K562 (cell line): ENCODE measurements around the gene UBE2M. TPM values are rescaled to one million over a fixed set of nuclear protein-coding genes. Genes with fewer than 3 reads are reported as not detected.

ENCODE experiments used
- ATAC-seq: fragments of 200-7000 bp; cut with Tn5 transposase; 3 replicates; pipeline ENCODE4 v1.9.1; 2020; ENCODE audit warnings: moderate library complexity
- BruUV-seq: library from RNA; stranded (reverse); fragments of 400-500 nt; replicated peaks from 2 replicates; lab custom pipeline; 2021; lab: Mats Ljungman, UMichigan
- CTCF ChIA-PET: fragments of 300-600 bp; formaldehyde crosslinking; extraction: SDS; loops from one replicate; lab custom pipeline; 2021; ENCODE audit warnings: low intra/inter-chr PET ratio; lab: Yijun Ruan, JAX
- POLR2A ChIA-PET: fragments of 300-600, 350-650 bp; sonication (Branson Sonifier 250); formaldehyde crosslinking; extraction: SDS; loops from one replicate; lab custom pipeline; 2021; ENCODE audit warnings: antibody characterized with exemption, inconsistent platforms; lab: Yijun Ruan, JAX
- DNase-seq, 4 experiments: peaks; one replicate each; pipeline versions ENCODE4 v3.0.0 to v3.0.0-alpha.2; 2011 to 2018; ENCODE audit warnings: low spot score in 3 of 4, mixed read lengths in 3 of 4; ENCODE audit errors: extremely low read depth in 1 of 4
- FAIRE-seq: peaks from 2 replicates; lab custom pipeline; 2011; peaks lifted over from hg19 to GRCh38; lab: Jason Lieb, UNC
- H2AFZ ChIP-seq: 2 replicates; pipeline ENCODE4 v1.6.0; 2011; ENCODE audit warnings: low read depth, low read length, control low read depth, inconsistent platforms
- H3K27ac ChIP-seq: fragments of 200-600 bp; 3 replicates; pipeline ENCODE4 v1.8.0; 2011; ENCODE audit warnings: low read depth, mild to moderate bottlenecking, control low read depth, inconsistent platforms, low read length, moderate library complexity, mixed read lengths; ENCODE audit errors: extremely low read depth
- H3K27me3 ChIP-seq, 2 experiments: fragments of 300-600 bp in 1 of 2; 2 replicates in 1 of 2; 3 replicates in 1 of 2; pipeline versions ENCODE4 v1.6.0 to v1.8.0; 2011; ENCODE audit warnings: inconsistent platforms in 2 of 2, low read length in 2 of 2, mild to moderate bottlenecking in 1 of 2, mixed read lengths in 1 of 2, moderate library complexity in 1 of 2; ENCODE audit not compliant: control insufficient read depth in 2 of 2, insufficient read depth in 2 of 2
- H3K36me3 ChIP-seq: fragments of 300-600 bp; 3 replicates; pipeline ENCODE4 v1.8.0; 2011; ENCODE audit warnings: mild to moderate bottlenecking, low read length, inconsistent platforms; ENCODE audit not compliant: control insufficient read depth, insufficient read depth
- H3K4me1 ChIP-seq, 2 experiments: fragments of 200-600 bp in 1 of 2; replicated peaks in 1 of 2; 2 replicates in 1 of 2; 3 replicates in 1 of 2; pipeline versions ENCODE4 v1.5.1 to v1.8.0; 2011; ENCODE audit warnings: inconsistent platforms in 2 of 2, low read length in 2 of 2, mild to moderate bottlenecking in 1 of 2, mixed read lengths in 1 of 2, moderate library complexity in 1 of 2; ENCODE audit not compliant: control insufficient read depth in 2 of 2, insufficient read depth in 2 of 2
- H3K4me2 ChIP-seq: 2 replicates; pipeline ENCODE4 v1.6.1; 2011; ENCODE audit warnings: low read length, control low read depth, inconsistent platforms, mixed read lengths; ENCODE audit not compliant: insufficient read depth
- H3K4me3 ChIP-seq: fragments of 200-600 bp; sonication (generic), shearing (Covaris generic); 2 replicates; pipeline ENCODE4 v1.5.1; 2016; ENCODE audit warnings: control low read depth, inconsistent platforms
- H3K79me2 ChIP-seq: fragments of 200-600 bp; 3 replicates; pipeline ENCODE4 v1.8.0; 2011; ENCODE audit warnings: low read length, inconsistent platforms; ENCODE audit not compliant: control insufficient read depth, insufficient read depth
- H3K9ac ChIP-seq, 2 experiments: 2 replicates each; pipeline versions ENCODE4 v1.6.0 to v1.6.1; 2011; ENCODE audit warnings: low read depth in 2 of 2, low read length in 2 of 2, control low read depth in 1 of 2, inconsistent platforms in 1 of 2, mild to moderate bottlenecking in 1 of 2, mixed read lengths in 1 of 2; ENCODE audit not compliant: insufficient read depth in 1 of 2
- H3K9me1 ChIP-seq: one replicate; pipeline ENCODE4 v1.6.0; 2011; ENCODE audit warnings: inconsistent platforms, mild to moderate bottlenecking, low read length, moderate library complexity; ENCODE audit not compliant: control insufficient read depth, insufficient read depth
- H3K9me3 ChIP-seq: replicated peaks from 2 replicates; pipeline ENCODE4 v1.5.1; 2011; ENCODE audit warnings: low read depth, low read length, inconsistent platforms; ENCODE audit not compliant: control insufficient read depth, insufficient read depth
- H4K20me1 ChIP-seq: replicated peaks from 2 replicates; pipeline ENCODE4 v1.6.1; 2011; ENCODE audit warnings: low read length, inconsistent platforms, mixed read lengths; ENCODE audit not compliant: control insufficient read depth, insufficient read depth
- CBFA2T2 ChIP-seq: fragments of 450-650 bp; conservative IDR thresholded peaks from 2 replicates; pipeline ENCODE4 v1.6.1; 2017; ENCODE audit warnings: mild to moderate bottlenecking
- CHD4 ChIP-seq: fragments of 200-600 bp; sonication (generic); IDR thresholded peaks from 3 replicates; pipeline ENCODE4 v1.6.1; 2012; ENCODE audit warnings: low read depth, mild to moderate bottlenecking, mixed read lengths, low read length, inconsistent platforms; ENCODE audit not compliant: insufficient read depth, insufficient replicate concordance, poor library complexity, severe bottlenecking
- ELF4 ChIP-seq: fragments of 450-650 bp; formaldehyde crosslinking; IDR thresholded peaks from 2 replicates; pipeline ENCODE4 v1.4.0; 2022; ENCODE audit warnings: missing genetic modification characterization
- GTF2A2 ChIP-seq: IDR thresholded peaks from 2 replicates; pipeline ENCODE4 v1.6.1; 2016; ENCODE audit warnings: mild to moderate bottlenecking, missing genetic modification characterization, missing compliant biosample characterization
- POLR2AphosphoS2 ChIP-seq: IDR thresholded peaks from 2 replicates; pipeline ENCODE4 v1.6.1; 2012; ENCODE audit warnings: low read length, improper control_type of control experiment
- SNIP1 ChIP-seq: fragments of 450-650 bp; IDR thresholded peaks from 2 replicates; pipeline ENCODE4 v1.7.1; 2017; ENCODE audit warnings: low read depth, mild to moderate bottlenecking
- SRSF3 ChIP-seq: fragments of 200-400 bp; formaldehyde crosslinking; IDR thresholded peaks from 2 replicates; pipeline ENCODE4 v1.6.1; 2016; ENCODE audit warnings: mild to moderate bottlenecking, low read length, moderate library complexity; ENCODE audit not compliant: insufficient read depth
- TAF7 ChIP-seq: fragments of 450-650 bp; IDR thresholded peaks from 2 replicates; pipeline ENCODE4 v1.6.1; 2016; ENCODE audit warnings: missing genetic modification characterization, missing compliant biosample characterization
- ZNF217 ChIP-seq: sonication (generic); formaldehyde crosslinking; IDR thresholded peaks from 2 replicates; pipeline ENCODE4 v1.8.0; 2022; ENCODE audit warnings: mild to moderate bottlenecking, missing genetic modification reagents
- ZNF324 ChIP-seq: fragments of 250-450 bp; sonication (Bioruptor Pico); IDR thresholded peaks from 2 replicates; pipeline ENCODE4 v1.4.0; 2020; ENCODE audit warnings: mild to moderate bottlenecking
- ZNF561 ChIP-seq: fragments of 450-650 bp; formaldehyde crosslinking; conservative IDR thresholded peaks from 2 replicates; pipeline ENCODE4 v1.4.0; 2020; ENCODE audit warnings: mild to moderate bottlenecking, moderate library complexity
- ZNF586 ChIP-seq: fragments of 450-650 bp; formaldehyde crosslinking; conservative IDR thresholded peaks from 2 replicates; pipeline ENCODE4 v1.4.0; 2020; ENCODE audit warnings: mild to moderate bottlenecking, moderate library complexity
- WGBS: fragments of 100-300 bp; shearing (Covaris generic); methylation state at CpG from one replicate; pipeline ENCODE4 v1.1.6; 2016; ENCODE audit warnings: low coverage, mixed read lengths; ENCODE audit not compliant: insufficient coverage; ENCODE audit errors: missing lambda C conversion rate; 5-methylcytosine and 5-hydroxymethylcytosine counted together
- in situ Hi-C: fragments of 300-500 bp; cut with MboI; formaldehyde crosslinking; loops from 4 replicates; pipeline ENCODE4 v1.15.0; 2018; ENCODE audit warnings: inconsistent platforms, mixed read lengths
- intact Hi-C: fragments of 100-400 bp; cut with micrococcal nuclease; formaldehyde crosslinking; loops from 2 replicates; pipeline ENCODE4 v1.14.2; 2022
- polyA plus RNA-seq, 8 experiments: library from polyadenylated mRNA; depleted of rRNA in 4 of 8; stranded (reverse) in 5 of 8; unstranded in 3 of 8; fragments of >200 nt; fragmentation: Nextera tagmentation in 2 of 8; fragmentation: Illumina TruSeq in 1 of 8; extraction: Ambion mirVana in 2 of 8; extraction: Trizol in 1 of 8; gene quantifications; 2 replicates each; pipeline versions ENCODE4 v1.2.1 to v1.2.3, GENCODE V29; 2011 to 2014; ENCODE audit warnings: inconsistent platforms in 1 of 8, missing spikeins in 1 of 8
- total RNA-seq, 7 experiments: library from RNA; depleted of rRNA in 6 of 7; stranded (reverse); fragments of >200 nt in 6 of 7; fragmentation: Illumina TruSeq in 2 of 7; extraction: Trizol in 2 of 7; gene quantifications; 2 replicates each; pipeline versions ENCODE4 v1.2.1 to v1.2.3, GENCODE V29; 2011 to 2021; ENCODE audit warnings: low replicate concordance in 1 of 7
- TF ChIP-seq, protein P1 (sequence below): fragments of 250-450 bp; sonication (Bioruptor Pico); IDR thresholded peaks from 2 replicates; pipeline ENCODE4 v1.5.0; 2021
- TF ChIP-seq, protein P2 (sequence below): fragments of 450-650 bp; formaldehyde crosslinking; IDR thresholded peaks from 2 replicates; pipeline ENCODE4 v1.4.0; 2020; ENCODE audit warnings: mild to moderate bottlenecking, moderate library complexity
- TF ChIP-seq, protein P3 (sequence below): sonication (generic); formaldehyde crosslinking; IDR thresholded peaks from 2 replicates; pipeline ENCODE4 v1.8.0; 2022; ENCODE audit warnings: missing genetic modification reagents, mild to moderate bottlenecking, borderline replicate concordance
- TF ChIP-seq, protein P4 (sequence below): fragments of 450-650 bp; formaldehyde crosslinking; conservative IDR thresholded peaks from 2 replicates; pipeline ENCODE4 v1.4.0; 2022; ENCODE audit warnings: mild to moderate bottlenecking, missing genetic modification characterization

The UBE2M gene
- total and polyA plus RNA-seq, 9 of the 15 experiments (the other 6 are each of a cell fraction or from before 2014, with no cell fraction given) = 0.92 to 163 (median 85.7) TPM

DNA sequence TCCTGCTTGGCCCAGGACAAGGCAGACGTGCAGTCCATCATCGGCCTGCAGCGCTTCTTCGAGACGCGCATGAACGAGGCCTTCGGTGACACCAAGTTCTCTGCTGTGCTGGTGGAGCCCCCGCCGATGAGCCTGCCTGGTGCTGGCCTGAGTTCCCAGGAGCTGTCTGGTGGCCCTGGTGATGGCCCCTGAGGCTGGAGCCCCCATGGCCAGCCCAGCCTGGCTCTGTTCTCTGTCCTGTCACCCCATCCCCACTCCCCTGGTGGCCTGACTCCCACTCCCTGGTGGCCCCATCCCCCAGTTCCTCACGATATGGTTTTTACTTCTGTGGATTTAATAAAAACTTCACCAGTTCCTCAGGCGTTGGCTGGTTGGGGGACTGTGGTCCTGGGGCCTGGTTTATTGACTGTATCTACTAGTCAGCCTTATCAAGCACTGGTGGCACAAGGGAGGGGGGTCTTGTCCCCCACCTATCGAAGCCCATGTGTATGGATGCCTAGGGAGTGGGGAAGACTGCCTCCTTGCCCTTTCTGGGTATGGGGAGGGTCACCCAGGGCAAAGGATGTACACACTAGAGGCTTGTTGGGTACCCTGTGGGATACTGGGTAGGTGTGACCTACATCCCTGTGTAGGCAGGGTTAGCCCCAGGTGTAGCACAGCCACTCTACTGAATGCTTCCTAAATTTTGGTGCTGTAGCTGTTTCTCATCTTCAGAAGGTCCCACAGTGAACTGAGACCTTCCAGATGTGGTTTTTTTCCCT lies 7.9 kb downstream of the UBE2M start:
- H3K9me3 ChIP-seq = no peaks in the 10 kb centered on the region
- peaks cover 8% of the 10 kb centered on the region for H3K9me1 ChIP-seq
- peak overlapping the region in 1 of 2 experiments; percentile 20; a peak in 1 of 4 replicates for H3K9ac ChIP-seq
- ChIA-PET POLR2A (no interaction called here), CTCF (no interaction called here)
- no peaks in the 10 kb centered on the region for H3K27me3 ChIP-seq
- BruUV-seq = no TSS peak
- peaks cover 53% of the 10 kb centered on the region for H3K79me2 ChIP-seq
- intact Hi-C loops (no loop called here), in situ Hi-C loops (no loop called here)
- no peak for DNase-seq
- H2AFZ ChIP-seq = no peak overlapping the region
- no peak overlapping the region for H3K27ac ChIP-seq
- H3K36me3 ChIP-seq = peaks cover 86% of the 10 kb centered on the region
- no peak overlapping the region for H3K4me3 ChIP-seq
- 93% methylated on average over 13 of the region's 13 CpGs for WGBS
- peaks cover 25 to 49% of the 10 kb centered on the region in 2 experiments for H3K4me1 ChIP-seq
- peaks cover 34% of the 10 kb centered on the region for H4K20me1 ChIP-seq
- no peak overlapping the region for H3K4me2 ChIP-seq
- ATAC-seq = no peak
- no peak for FAIRE-seq
- TF ChIP-seq POLR2AphosphoS2 (peak; percentile 38), ZNF324 (CRISPR knock-in tag) (no peak), ZNF217 (CRISPR knock-in tag) (no peak), CBFA2T2 (no peak), GTF2A2 (tag) (no peak), ZNF561 (CRISPR knock-in tag) (no peak), CHD4 (no peak), ELF4 (no peak), SNIP1 (no peak), TAF7 (tag) (no peak), SRSF3 (no peak), ZNF586 (CRISPR knock-in tag) (no peak)
- TF ChIP-seq, protein P1, sequence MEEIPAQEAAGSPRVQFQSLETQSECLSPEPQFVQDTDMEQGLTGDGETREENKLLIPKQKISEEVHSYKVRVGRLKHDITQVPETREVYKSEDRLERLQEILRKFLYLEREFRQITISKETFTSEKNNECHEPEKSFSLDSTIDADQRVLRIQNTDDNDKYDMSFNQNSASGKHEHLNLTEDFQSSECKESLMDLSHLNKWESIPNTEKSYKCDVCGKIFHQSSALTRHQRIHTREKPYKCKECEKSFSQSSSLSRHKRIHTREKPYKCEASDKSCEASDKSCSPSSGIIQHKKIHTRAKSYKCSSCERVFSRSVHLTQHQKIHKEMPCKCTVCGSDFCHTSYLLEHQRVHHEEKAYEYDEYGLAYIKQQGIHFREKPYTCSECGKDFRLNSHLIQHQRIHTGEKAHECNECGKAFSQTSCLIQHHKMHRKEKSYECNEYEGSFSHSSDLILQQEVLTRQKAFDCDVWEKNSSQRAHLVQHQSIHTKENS (CRISPR knock-in tag) = no peak
- TF ChIP-seq, protein P2, sequence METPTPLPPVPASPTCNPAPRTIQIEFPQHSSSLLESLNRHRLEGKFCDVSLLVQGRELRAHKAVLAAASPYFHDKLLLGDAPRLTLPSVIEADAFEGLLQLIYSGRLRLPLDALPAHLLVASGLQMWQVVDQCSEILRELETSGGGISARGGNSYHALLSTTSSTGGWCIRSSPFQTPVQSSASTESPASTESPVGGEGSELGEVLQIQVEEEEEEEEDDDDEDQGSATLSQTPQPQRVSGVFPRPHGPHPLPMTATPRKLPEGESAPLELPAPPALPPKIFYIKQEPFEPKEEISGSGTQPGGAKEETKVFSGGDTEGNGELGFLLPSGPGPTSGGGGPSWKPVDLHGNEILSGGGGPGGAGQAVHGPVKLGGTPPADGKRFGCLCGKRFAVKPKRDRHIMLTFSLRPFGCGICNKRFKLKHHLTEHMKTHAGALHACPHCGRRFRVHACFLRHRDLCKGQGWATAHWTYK (CRISPR knock-in tag) = no peak
- TF ChIP-seq, protein P3, sequence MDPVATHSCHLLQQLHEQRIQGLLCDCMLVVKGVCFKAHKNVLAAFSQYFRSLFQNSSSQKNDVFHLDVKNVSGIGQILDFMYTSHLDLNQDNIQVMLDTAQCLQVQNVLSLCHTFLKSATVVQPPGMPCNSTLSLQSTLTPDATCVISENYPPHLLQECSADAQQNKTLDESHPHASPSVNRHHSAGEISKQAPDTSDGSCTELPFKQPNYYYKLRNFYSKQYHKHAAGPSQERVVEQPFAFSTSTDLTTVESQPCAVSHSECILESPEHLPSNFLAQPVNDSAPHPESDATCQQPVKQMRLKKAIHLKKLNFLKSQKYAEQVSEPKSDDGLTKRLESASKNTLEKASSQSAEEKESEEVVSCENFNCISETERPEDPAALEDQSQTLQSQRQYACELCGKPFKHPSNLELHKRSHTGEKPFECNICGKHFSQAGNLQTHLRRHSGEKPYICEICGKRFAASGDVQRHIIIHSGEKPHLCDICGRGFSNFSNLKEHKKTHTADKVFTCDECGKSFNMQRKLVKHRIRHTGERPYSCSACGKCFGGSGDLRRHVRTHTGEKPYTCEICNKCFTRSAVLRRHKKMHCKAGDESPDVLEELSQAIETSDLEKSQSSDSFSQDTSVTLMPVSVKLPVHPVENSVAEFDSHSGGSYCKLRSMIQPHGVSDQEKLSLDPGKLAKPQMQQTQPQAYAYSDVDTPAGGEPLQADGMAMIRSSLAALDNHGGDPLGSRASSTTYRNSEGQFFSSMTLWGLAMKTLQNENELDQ (CRISPR knock-in tag) = no peak
- TF ChIP-seq, protein P4, sequence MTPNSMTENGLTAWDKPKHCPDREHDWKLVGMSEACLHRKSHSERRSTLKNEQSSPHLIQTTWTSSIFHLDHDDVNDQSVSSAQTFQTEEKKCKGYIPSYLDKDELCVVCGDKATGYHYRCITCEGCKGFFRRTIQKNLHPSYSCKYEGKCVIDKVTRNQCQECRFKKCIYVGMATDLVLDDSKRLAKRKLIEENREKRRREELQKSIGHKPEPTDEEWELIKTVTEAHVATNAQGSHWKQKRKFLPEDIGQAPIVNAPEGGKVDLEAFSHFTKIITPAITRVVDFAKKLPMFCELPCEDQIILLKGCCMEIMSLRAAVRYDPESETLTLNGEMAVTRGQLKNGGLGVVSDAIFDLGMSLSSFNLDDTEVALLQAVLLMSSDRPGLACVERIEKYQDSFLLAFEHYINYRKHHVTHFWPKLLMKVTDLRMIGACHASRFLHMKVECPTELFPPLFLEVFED = 0 out of 2 replicates have a peak, but pooled peaks have one; percentile 15
